Heart left ventricle (tissue), 13 donors: ENCODE data around the gene E4F1.

ENCODE experiments used
- CTCF ChIP-seq, 12 donors: fragments of 200-600 bp; sonication (generic) in 4 of 12; IDR thresholded peaks; one replicate each; pipeline versions ENCODE4 v1.5.0 to v1.8.0; 2018 to 2022; ENCODE audit warnings: antibody characterized with exemption in 12 of 12, mild to moderate bottlenecking in 5 of 12
- POLR2A ChIP-seq, 2 donors: fragments of 450-650 bp; IDR thresholded peaks; one replicate each; pipeline ENCODE4 v1.6.1; 2017; ENCODE audit warnings: antibody characterized with exemption in 2 of 2, mild to moderate bottlenecking in 2 of 2, moderate library complexity in 2 of 2
- donor health status: ischemic (EF 13 %, LVEDD 7.1; RV severe dilation, severe dysfunction).
- donor health status: DM: no; HTN: yes; CAD: no.
- donor health status: DM: no; HTN: no; CAD: no.
- donor health status: ischemic (EF 25% LVEDD 6.9; RV normal size, moderate dysfunction).
- donor health status: ischemic (EF 25% LVEDD 5.7; RV mildly dilated, moderate dysfunction).
- donor health status: ischemic (EF 35%, LVEDD 5.7; RV mildly dilated, moderate dysfunction).
- donor health status: nonischemic (EF 11% LVEDD 7.7; RV severe dilation, severe dysfunction).
- donor health status: DM: yes; HTN: yes; CAD: no.
- donor health status: PGD.
- donor health status: ischemic (EF 29% LVEDD 5.4; RV normal size, mild dysfunction).
- donor health status: nonischemic (EF 23%, LVEDD 6.1; RV moderate dilation, normal function).

- TF ChIP-seq POLR2A (IDR thresholded peaks at IDR 0.05): no peak
- TF ChIP-seq CTCF (IDR thresholded peaks at IDR 0.05): no peak
Observed at GRCh38 chr16:2226918-2227317, 3.5 kb downstream of the E4F1 start.
